Measurements from ENCODE around the gene KRTAP10-4. TPM values are rescaled to one million over a fixed set of nuclear protein-coding genes. Genes with fewer than 3 reads are reported as not detected.

KRTAP10-4 gene
- total and polyA plus RNA-seq, 2 donors from 2014 or later, result not detected

DNA sequence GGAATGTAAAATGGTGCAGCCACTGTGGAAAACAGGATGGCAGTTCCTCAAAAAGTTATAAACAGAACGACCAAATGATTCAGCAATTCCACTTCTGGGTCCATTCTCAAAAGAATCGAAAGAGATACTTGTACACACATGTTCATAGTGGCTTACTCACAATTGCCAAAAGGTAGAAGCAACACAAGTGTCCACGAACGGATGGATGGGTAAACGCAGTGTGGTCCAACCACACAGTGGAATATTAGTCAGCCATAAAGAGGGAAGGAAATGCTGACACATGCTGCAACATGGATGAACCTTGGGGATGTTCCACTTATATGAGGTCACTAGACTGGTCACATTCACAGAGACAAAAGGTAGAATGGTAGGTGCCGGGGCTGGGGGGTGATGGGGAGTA is 38.8 kb upstream of the KRTAP10-4 start:
- TF ChIP-seq, protein P1, sequence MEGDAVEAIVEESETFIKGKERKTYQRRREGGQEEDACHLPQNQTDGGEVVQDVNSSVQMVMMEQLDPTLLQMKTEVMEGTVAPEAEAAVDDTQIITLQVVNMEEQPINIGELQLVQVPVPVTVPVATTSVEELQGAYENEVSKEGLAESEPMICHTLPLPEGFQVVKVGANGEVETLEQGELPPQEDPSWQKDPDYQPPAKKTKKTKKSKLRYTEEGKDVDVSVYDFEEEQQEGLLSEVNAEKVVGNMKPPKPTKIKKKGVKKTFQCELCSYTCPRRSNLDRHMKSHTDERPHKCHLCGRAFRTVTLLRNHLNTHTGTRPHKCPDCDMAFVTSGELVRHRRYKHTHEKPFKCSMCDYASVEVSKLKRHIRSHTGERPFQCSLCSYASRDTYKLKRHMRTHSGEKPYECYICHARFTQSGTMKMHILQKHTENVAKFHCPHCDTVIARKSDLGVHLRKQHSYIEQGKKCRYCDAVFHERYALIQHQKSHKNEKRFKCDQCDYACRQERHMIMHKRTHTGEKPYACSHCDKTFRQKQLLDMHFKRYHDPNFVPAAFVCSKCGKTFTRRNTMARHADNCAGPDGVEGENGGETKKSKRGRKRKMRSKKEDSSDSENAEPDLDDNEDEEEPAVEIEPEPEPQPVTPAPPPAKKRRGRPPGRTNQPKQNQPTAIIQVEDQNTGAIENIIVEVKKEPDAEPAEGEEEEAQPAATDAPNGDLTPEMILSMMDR (IDR thresholded peaks at IDR 0.05; ENCODE audit: borderline replicate concordance, extremely low read depth, insufficient read depth), result no peak
- no peaks in the 10 kb centered on the region for H3K9me3 ChIP-seq (ENCODE audit: control insufficient read depth in 2 of 3, insufficient read depth in 1 of 3, low read length in 3 of 3)
- DNase-seq (no peak), FAIRE-seq (no peak)
- no peaks in the 10 kb centered on the region for H3K36me3 ChIP-seq (ENCODE audit: control insufficient read depth in 2 of 3, insufficient read depth in 3 of 3, low read length in 3 of 3)
- no peak overlapping the region for H3K9ac ChIP-seq (ENCODE audit: low read length in 3 of 3)
- H3K4me3 ChIP-seq (ENCODE audit: low read length in 3 of 3), result no peak overlapping the region
- H3K27me3 ChIP-seq (ENCODE audit: control insufficient read depth, insufficient read depth, low read length), result no peaks in the 10 kb centered on the region
- no peak overlapping the region for H3K27ac ChIP-seq (ENCODE audit: low read depth in 2 of 2, low read length in 2 of 2)
- intact Hi-C loops (cut with DNase I), result no loop called here
- H3K4me1 ChIP-seq (ENCODE audit: control insufficient read depth in 2 of 3, insufficient read depth in 2 of 3, low read depth in 1 of 3, low read length in 3 of 3), result no peaks in the 10 kb centered on the region

DNA sequence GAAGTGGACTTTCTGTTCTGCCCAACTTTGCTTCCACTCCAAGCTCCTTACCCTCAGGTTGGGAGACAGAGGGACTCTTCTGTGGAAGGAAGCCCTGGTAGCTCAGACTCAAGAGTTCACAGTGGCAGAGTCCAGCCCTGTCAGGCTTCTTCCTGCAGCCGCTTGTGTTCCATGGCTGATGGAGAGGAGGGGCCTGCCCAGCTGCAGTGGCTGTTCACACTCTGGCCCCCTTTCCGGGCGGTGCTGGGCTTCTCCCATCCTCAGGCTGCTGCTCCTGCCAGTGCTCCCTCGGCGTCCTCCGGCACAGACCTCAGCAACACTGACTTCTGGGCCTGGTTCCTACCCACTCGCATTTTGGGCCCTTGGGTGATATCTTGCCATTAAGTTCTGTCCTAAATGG is 37.6 kb upstream of the KRTAP10-4 start:
- no peaks in the 10 kb centered on the region for H3K4me1 ChIP-seq (ENCODE audit: control insufficient read depth in 2 of 3, insufficient read depth in 2 of 3, low read depth in 1 of 3, low read length in 3 of 3)
- H3K27me3 ChIP-seq (ENCODE audit: control insufficient read depth, insufficient read depth, low read length), result no peaks in the 10 kb centered on the region
- intact Hi-C loops (cut with DNase I), result no loop called here
- H3K27ac ChIP-seq (ENCODE audit: low read depth in 2 of 2, low read length in 2 of 2), result no peak overlapping the region
- no peak for FAIRE-seq
- DNase-seq, result no peak
- TF ChIP-seq, protein P1 (IDR thresholded peaks at IDR 0.05; ENCODE audit: borderline replicate concordance, extremely low read depth, insufficient read depth), result no peak
- no peak overlapping the region for H3K9ac ChIP-seq (ENCODE audit: low read length in 3 of 3)
- H3K9me3 ChIP-seq (ENCODE audit: control insufficient read depth in 2 of 3, insufficient read depth in 1 of 3, low read length in 3 of 3), result no peaks in the 10 kb centered on the region
- no peaks in the 10 kb centered on the region for H3K36me3 ChIP-seq (ENCODE audit: control insufficient read depth in 2 of 3, insufficient read depth in 3 of 3, low read length in 3 of 3)
- no peak overlapping the region for H3K4me3 ChIP-seq (ENCODE audit: low read length in 3 of 3)

DNA sequence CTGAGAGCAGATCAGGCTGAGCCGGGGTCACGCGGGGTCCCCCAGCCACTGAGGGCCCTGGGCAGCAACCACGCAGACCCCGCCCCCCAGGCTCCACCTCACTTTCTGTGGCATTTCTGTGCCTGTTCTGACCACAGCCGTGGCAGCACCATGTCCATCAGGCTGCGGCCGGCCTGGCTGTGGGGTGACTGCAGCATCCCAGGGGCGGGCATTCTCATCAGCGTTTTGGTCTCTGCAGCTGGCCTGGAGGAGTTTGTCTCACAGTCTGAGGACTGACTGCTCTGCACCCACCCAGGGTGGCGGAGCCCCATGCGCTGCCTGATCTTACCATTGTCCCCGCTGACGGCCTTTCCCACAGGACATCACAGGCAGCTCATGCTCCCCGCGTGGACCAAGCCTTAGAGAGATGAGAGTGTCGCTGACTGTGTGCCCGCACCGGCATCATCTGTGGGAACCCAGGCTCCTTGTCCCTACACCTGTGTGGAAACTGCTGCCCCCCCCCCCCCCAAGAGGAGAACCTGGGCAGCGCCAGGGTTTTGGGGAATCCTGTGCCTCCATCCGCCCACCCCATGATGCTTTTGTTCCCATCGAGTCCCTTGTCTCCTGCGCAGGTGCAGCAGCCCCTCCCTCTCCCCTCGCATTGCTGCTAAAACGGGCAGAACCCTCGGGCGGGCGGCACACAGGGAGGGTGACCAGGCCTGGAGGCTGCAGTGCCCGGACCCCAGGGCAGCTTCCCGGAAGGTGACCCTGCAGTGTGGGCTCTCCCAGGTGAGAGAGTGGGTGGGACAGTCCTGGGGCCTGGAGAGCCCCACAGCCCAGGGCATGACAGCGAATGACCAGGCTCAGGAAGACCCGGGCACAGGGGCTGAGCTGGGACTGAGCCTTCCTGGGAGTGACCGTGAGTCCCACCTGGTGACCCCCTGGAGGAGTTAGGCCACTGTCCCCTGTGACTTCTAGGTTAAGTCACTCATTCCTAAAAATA is 35.3 kb upstream of the KRTAP10-4 start:
- Histone ChIP-seq H3K4me3 (ENCODE audit: low read length in 3 of 3) (no peak overlapping the region), H3K9me3 (ENCODE audit: control insufficient read depth in 2 of 3, insufficient read depth in 1 of 3, low read length in 3 of 3) (peaks cover 0 to 9% (median 0%) of the 10 kb centered on the region in 3 donors), H3K4me1 (ENCODE audit: control insufficient read depth in 2 of 3, insufficient read depth in 2 of 3, low read depth in 1 of 3, low read length in 3 of 3) (no peaks in the 10 kb centered on the region), H3K27ac (ENCODE audit: low read depth in 2 of 2, low read length in 2 of 2) (no peak overlapping the region), H3K27me3 (ENCODE audit: control insufficient read depth, insufficient read depth, low read length) (no peaks in the 10 kb centered on the region), H3K9ac (ENCODE audit: low read length in 3 of 3) (no peak overlapping the region), H3K36me3 (ENCODE audit: control insufficient read depth in 2 of 3, insufficient read depth in 3 of 3, low read length in 3 of 3) (no peaks in the 10 kb centered on the region)
- intact Hi-C loops (cut with DNase I), result no loop called here
- TF ChIP-seq, protein P1 (IDR thresholded peaks at IDR 0.05; ENCODE audit: borderline replicate concordance, extremely low read depth, insufficient read depth), result no peak
- FAIRE-seq (no peak), DNase-seq (peak in 1 of 5 donors; percentile 24)

Measured in kidney (tissue), 14 donors.